Epithelial cell of proximal tubule (primary cell): Measurements from ENCODE around the gene NUP88. TPM values are rescaled to one million over a fixed set of nuclear protein-coding genes. Genes with fewer than 3 reads are reported as not detected.

ENCODE experiments used
- DNase-seq: peaks from one replicate; pipeline ENCODE4 v3.0.0-alpha.2; 2011; ENCODE audit warnings: low read depth
- H3K4me3 ChIP-seq: 2 replicates; pipeline ENCODE4 v1.5.1; 2011; ENCODE audit warnings: low read depth, mild to moderate bottlenecking, low read length
- total RNA-seq: library from RNA; depleted of rRNA; stranded (reverse); fragments of >200 nt; gene quantifications from 2 replicates; pipeline ENCODE4 v1.2.3, GENCODE V29; 2015
- TF ChIP-seq, protein P1 (sequence below): conservative IDR thresholded peaks from 2 replicates; pipeline ENCODE4 v1.5.1; 2012; ENCODE audit warnings: low read depth, mild to moderate bottlenecking, low read length

NUP88 gene
- total RNA-seq, 1 donor from 2014 or later, result 108 TPM

DNA sequence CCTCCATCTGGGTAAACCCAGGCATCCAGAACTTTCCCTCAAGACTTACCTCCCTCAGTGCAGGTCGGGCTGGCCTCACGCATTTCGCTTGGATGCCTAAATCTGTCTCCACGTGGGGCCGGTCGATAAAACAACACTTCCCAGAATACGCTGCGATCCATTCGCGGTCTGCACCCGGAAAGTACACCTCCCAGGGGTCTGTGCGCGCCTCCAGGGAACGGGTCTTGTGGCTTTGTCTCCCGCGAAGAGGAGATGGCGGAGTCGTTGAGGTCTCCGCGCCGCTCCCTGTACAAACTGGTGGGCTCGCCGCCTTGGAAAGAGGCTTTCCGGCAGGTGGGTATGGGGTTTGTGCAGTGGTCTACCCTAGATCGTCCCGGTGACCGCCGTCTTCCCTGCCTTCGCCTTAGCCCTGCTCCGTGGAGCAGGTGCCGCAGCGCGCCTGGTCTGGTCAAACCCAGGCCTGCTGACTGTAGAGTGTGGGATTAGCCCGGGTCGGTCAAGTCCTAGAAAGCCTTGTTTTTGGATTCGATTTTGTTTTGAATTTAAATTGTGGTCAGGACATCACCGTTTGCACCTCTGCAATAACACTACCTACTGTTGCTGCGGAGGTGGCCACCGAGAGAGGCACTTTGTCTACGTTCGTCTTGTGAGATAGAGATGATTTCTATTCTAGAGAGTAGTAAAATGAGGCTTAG is 644 bp upstream of the NUP88 start, which contains the start of gene RPAIN:
RPAIN (plus strand) TSS at position 224 of the 695 bp plus-strand sequence; CDS start at position 253, 29 bp downstream.
- H3K4me3 ChIP-seq, result peak within 1 kb of the TSS; percentile 99

DNA sequence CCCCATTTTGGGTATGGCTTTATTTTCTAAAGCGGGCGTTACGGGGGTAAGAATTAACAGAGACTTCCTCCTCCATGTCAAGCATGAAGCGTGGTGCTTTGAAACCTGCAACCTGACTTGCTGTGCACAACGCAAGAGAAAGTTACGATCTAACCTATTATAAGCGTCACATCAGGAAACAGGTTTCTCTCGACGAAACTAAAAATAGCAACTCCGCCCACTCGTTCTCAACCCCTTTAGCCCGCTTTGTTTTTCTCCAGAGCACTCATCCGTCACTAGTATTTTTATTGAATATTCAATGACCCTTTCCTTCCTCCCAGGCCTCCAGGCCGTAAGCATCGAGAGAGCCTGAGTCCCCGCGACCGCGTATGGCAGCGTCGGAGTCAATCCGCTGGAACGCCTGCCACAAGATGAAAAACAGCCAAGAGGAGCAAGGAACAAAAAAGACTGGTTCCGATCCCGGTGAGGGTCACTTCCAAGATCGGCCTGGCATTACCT is 555 bp downstream of the NUP88 start:
- peak; percentile 79 for DNase-seq
- TF ChIP-seq, protein P1, sequence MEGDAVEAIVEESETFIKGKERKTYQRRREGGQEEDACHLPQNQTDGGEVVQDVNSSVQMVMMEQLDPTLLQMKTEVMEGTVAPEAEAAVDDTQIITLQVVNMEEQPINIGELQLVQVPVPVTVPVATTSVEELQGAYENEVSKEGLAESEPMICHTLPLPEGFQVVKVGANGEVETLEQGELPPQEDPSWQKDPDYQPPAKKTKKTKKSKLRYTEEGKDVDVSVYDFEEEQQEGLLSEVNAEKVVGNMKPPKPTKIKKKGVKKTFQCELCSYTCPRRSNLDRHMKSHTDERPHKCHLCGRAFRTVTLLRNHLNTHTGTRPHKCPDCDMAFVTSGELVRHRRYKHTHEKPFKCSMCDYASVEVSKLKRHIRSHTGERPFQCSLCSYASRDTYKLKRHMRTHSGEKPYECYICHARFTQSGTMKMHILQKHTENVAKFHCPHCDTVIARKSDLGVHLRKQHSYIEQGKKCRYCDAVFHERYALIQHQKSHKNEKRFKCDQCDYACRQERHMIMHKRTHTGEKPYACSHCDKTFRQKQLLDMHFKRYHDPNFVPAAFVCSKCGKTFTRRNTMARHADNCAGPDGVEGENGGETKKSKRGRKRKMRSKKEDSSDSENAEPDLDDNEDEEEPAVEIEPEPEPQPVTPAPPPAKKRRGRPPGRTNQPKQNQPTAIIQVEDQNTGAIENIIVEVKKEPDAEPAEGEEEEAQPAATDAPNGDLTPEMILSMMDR, result no peak
- peak overlapping the region; percentile 99 for H3K4me3 ChIP-seq

More for the DNA sequence above, 644 bp upstream of the NUP88 start, which contains the start of gene RPAIN:
- DNase-seq, result no peak
- TF ChIP-seq, protein P1, result no peak

DNA sequence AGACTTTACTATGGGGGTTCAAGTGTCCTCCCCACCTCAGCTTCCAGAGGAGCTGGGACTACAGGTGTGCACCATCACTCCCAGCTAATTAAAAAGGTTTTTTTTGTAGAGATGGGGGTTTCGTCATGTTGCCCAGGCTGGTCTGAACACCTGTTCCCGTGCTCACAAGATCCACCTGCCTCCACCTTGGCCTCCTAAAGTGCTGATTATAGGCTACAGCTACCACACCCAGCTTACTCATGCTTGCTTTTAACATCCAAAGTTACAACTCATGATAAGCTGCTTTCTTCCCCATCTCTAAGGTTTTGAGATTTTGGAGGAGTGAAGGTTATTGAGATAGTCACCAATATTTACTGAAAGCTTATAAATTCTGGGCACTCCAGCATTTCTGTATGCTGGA is 2.6 kb downstream of the NUP88 start:
- TF ChIP-seq, protein P1, result no peak
- no peak overlapping the region for H3K4me3 ChIP-seq
- no peak for DNase-seq

DNA sequence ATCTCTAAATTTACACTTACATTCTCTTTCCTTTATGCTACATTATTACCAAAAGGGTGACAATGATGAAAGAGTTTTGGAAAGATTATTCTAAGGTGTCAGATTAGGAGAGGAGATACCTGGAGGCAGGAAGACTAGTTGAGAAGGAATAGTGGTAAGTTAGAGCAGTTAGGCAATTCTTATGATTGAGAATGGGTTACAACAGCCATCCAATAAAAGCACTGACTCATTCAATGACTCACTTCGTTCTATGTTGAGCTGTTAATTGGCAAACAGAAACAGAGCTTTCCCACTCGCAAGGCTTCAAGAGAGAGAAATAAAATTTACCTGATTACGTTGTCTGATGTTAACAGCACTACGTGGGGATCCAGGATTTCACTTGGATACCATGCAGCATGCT is 5.8 kb downstream of the NUP88 start:
- TF ChIP-seq, protein P1, result no peak
- peak; percentile 75 for DNase-seq
- H3K4me3 ChIP-seq, result no peak overlapping the region

DNA sequence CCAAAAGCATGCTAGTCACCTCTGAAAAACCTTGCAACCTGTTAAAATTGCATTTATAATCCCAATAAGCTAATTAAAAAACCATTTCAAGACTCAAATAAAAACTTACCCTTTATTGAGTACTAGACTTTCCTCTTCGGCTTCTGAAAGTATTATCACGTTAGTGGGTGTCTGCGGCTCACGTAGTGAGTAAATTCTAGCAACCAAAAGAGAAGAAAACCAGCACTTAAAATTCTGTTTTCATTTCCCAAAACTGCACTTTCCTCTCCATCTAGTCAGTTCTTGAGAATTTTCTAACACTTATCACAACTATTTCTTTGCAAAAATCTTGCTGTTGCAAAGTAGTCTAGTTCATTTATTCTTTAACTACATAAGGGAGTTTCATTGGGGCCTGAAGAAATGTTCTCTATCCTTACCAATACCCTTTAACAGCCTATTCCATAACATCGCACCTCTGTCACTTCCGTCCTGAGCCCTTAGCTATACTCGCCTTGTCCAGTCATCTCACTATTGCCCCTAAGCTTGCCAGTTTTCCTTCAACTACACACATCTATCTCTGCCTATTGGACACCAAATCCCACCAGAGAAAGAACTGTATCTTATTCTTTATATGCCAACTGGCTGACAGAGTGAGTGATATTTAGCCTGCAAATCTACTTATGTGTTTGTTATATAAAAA is 8.7 kb downstream of the NUP88 start:
- TF ChIP-seq, protein P1, result no peak
- DNase-seq, result no peak
- H3K4me3 ChIP-seq, result no peak overlapping the region

DNA sequence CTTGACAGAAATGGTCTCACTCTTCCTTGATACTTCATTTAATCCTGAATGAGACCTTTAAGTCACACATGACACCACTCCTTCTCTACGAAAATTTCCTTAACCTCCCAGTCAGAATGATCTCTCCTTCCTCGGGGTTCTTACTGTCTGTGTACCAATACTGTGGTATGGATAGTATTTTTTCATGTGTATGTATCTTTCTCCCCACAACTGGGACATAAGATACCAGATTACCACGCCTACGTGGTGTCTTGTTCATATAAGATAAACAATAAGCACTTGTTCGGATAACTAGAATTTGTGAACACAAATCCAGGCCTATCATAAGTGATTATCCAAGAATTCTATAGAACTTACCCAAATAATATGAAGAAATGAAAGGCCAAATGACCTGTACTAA is 11.3 kb downstream of the NUP88 start:
- H3K4me3 ChIP-seq, result no peak overlapping the region
- no peak for DNase-seq
- TF ChIP-seq, protein P1, result no peak
